Measurements from ENCODE around the gene CDC25B. TPM values are rescaled to one million over a fixed set of nuclear protein-coding genes. Genes with fewer than 3 reads are reported as not detected.
A peak's percentile ranks its signal among the peaks of the same experiment; 100 is the strongest.

Gene CDC25B
- total and polyA plus RNA-seq, 2 of the 13 experiments (the other 11 are each of a cell fraction or from before 2014, with no cell fraction given): 14.5 to 19.4 TPM

- no peak for TF ChIP-seq NFIB (CRISPR knock-in tag; IDR thresholded peaks at IDR 0.05; ENCODE audit: borderline replicate concordance)
- 0 out of 2 replicates have a peak, but pooled peaks have one; percentile 82 for TF ChIP-seq ZMYM2 (CRISPR knock-in tag; IDR thresholded peaks at IDR 0.05)
- no peak; the same call in 1 of the 2 replicates for TF ChIP-seq KLF11 (CRISPR knock-in tag; IDR thresholded peaks at IDR 0.05)
- TF ChIP-seq ZNF891 (CRISPR knock-in tag; IDR thresholded peaks at IDR 0.05): peak; percentile 38; the same call in 1 of the 2 replicates
- no peak for TF ChIP-seq LCORL (IDR thresholded peaks at IDR 0.05)
- peak; percentile 56 for TF ChIP-seq LCORL (CRISPR knock-in tag; IDR thresholded peaks at IDR 0.05)
- TF ChIP-seq NR0B2 (CRISPR knock-in tag; IDR thresholded peaks at IDR 0.05): 0 out of 2 replicates have a peak, but pooled peaks have one; percentile 70
- TF ChIP-seq ERF (CRISPR knock-in tag; IDR thresholded peaks at IDR 0.05): peak; percentile 25; the same call in 1 of the 2 replicates
- 0 out of 2 replicates have a peak, but pooled peaks have one; percentile 71 for TF ChIP-seq ZNF713 (CRISPR knock-in tag; IDR thresholded peaks at IDR 0.05)
- TF ChIP-seq FOXK2 (IDR thresholded peaks at IDR 0.05): no peak
- peak; percentile 96; the same call in 1 of the 2 replicates for TF ChIP-seq CC2D1A (CRISPR knock-in tag; IDR thresholded peaks at IDR 0.05)
- peak; percentile 29; the same call in 1 of the 2 replicates for TF ChIP-seq ZFP41 (CRISPR knock-in tag; IDR thresholded peaks at IDR 0.05; ENCODE audit: borderline replicate concordance)
- no peak for TF ChIP-seq NAIF1 (CRISPR knock-in tag; IDR thresholded peaks at IDR 0.05; ENCODE audit: borderline replicate concordance)
- TF ChIP-seq AHR (CRISPR knock-in tag; IDR thresholded peaks at IDR 0.05): peak; percentile 71; the same call in 1 of the 2 replicates
- TF ChIP-seq ZNF292 (CRISPR knock-in tag; IDR thresholded peaks at IDR 0.05; ENCODE audit: borderline replicate concordance, low read depth): peak; percentile 17; the same call in 1 of the 2 replicates
- no peak for TF ChIP-seq ZNF550 (CRISPR knock-in tag; IDR thresholded peaks at IDR 0.05; ENCODE audit: borderline replicate concordance)
- TF ChIP-seq CAMTA2 (CRISPR knock-in tag; IDR thresholded peaks at IDR 0.05; ENCODE audit: borderline replicate concordance): peak; percentile 67; the same call in 1 of the 2 replicates
- no peak for TF ChIP-seq HNF1A (IDR thresholded peaks at IDR 0.05; ENCODE audit: low read depth)
- 0 out of 2 replicates have a peak, but pooled peaks have one; percentile 28 for TF ChIP-seq HNF1A (CRISPR knock-in tag; IDR thresholded peaks at IDR 0.05; ENCODE audit: borderline replicate concordance)
- TF ChIP-seq HMG20B (CRISPR knock-in tag; conservative IDR thresholded peaks at IDR 0.05): no peak
- 0 out of 2 replicates have a peak, but pooled peaks have one; percentile 19 for TF ChIP-seq DZIP1 (CRISPR knock-in tag; IDR thresholded peaks at IDR 0.05)
- TF ChIP-seq ZNF598 (CRISPR knock-in tag; IDR thresholded peaks at IDR 0.05; ENCODE audit: borderline replicate concordance): peak; percentile 82; the same call in 1 of the 2 replicates
- TF ChIP-seq ZNF24 (IDR thresholded peaks at IDR 0.05): no peak
- peak; percentile 36 for TF ChIP-seq GATAD2A (CRISPR knock-in tag; IDR thresholded peaks at IDR 0.05)
Observed at GRCh38 chr20:3768342-3769130, 27.6 kb upstream of the CDC25B start (continued).

All from HepG2 (cell line).